ENCODE data around the gene CNPY2.

- no peak for TF ChIP-seq TAF1 (conservative IDR thresholded peaks at IDR 0.05)
- TF ChIP-seq, protein P1, sequence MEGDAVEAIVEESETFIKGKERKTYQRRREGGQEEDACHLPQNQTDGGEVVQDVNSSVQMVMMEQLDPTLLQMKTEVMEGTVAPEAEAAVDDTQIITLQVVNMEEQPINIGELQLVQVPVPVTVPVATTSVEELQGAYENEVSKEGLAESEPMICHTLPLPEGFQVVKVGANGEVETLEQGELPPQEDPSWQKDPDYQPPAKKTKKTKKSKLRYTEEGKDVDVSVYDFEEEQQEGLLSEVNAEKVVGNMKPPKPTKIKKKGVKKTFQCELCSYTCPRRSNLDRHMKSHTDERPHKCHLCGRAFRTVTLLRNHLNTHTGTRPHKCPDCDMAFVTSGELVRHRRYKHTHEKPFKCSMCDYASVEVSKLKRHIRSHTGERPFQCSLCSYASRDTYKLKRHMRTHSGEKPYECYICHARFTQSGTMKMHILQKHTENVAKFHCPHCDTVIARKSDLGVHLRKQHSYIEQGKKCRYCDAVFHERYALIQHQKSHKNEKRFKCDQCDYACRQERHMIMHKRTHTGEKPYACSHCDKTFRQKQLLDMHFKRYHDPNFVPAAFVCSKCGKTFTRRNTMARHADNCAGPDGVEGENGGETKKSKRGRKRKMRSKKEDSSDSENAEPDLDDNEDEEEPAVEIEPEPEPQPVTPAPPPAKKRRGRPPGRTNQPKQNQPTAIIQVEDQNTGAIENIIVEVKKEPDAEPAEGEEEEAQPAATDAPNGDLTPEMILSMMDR (IDR thresholded peaks at IDR 0.05; ENCODE audit: low read depth, low read length, missing input control), result no peak
- no peak for TF ChIP-seq RAD21 (IDR thresholded peaks at IDR 0.05)
- TF ChIP-seq RXRA (IDR thresholded peaks at IDR 0.05), result no peak
- TF ChIP-seq MAX (IDR thresholded peaks at IDR 0.05), result no peak
- TF ChIP-seq GABPA (IDR thresholded peaks at IDR 0.05 in 1 of 2, conservative IDR thresholded peaks at IDR 0.05 in 1 of 2), result no peak
- TF ChIP-seq, protein P2, sequence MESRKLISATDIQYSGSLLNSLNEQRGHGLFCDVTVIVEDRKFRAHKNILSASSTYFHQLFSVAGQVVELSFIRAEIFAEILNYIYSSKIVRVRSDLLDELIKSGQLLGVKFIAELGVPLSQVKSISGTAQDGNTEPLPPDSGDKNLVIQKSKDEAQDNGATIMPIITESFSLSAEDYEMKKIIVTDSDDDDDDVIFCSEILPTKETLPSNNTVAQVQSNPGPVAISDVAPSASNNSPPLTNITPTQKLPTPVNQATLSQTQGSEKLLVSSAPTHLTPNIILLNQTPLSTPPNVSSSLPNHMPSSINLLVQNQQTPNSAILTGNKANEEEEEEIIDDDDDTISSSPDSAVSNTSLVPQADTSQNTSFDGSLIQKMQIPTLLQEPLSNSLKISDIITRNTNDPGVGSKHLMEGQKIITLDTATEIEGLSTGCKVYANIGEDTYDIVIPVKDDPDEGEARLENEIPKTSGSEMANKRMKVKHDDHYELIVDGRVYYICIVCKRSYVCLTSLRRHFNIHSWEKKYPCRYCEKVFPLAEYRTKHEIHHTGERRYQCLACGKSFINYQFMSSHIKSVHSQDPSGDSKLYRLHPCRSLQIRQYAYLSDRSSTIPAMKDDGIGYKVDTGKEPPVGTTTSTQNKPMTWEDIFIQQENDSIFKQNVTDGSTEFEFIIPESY (IDR thresholded peaks at IDR 0.05), result no peak
- TF ChIP-seq HNF4A (conservative IDR thresholded peaks at IDR 0.05), result no peak
These were observed 11.5 kb downstream of the CNPY2 start for GRCh38 chr12:56304276-56304675.

Measured in liver (tissue), 3 donors.